Activated CD4-positive, CD25-positive, alpha-beta regulatory T cell treated with anti-CD3 and anti-CD28 coated beads, Interleukin-2, amount 50 U/mL, for 72 hours (primary cell): Measurements from ENCODE around the gene UBAP1.
"Not testable (repeated sequence)": the region's sequence is repeated elsewhere in the genome, so short reads cannot be mapped to it uniquely, and the experiment has no call there.

Experiments used
- DNase-seq: peaks from one replicate; pipeline ENCODE4 v3.0.0; 2021

Gene UBAP1

DNA sequence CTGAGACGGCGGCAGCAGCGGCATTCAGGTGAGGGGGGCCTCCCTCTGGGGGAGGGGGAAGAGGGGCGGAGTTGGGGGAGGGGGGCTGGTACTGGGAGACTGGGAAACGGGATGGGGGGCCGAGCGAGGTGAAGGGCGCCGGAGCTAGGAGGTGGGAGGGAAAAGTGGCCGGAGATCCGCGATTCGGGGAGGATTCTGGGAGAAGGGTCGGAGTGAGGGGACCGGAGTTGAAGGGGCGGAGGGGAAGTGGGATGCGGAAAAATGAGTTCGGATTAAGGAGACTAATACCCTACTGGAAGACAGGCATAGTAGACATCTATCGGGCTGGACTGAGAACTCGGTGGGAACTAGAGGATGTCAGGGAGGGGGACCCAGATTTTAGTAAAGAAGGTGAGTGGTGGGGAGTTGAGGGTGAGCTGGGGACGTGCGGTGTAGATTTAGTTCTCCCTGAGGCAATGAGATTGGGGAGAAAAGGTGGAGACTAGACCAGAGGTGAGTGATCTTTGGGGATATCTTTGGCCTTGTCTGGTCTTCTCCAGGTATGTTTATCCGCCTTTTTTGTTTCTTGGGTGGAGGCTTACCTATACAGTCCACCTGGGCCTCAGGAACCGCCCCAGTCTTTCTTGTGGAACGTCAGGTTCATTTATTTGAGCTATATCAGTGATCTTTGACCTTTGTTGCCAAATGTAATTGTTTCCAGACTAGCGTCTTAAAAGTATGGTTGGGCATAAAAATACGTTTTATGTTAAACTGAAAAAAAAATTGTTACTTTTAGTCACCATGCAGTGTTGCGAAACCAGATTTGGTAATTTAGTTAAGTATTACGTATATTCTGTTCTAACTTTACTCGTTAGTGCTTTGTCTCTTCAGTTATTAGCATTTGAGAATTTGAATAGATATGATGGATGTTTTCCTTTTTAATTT is 632 bp downstream of the UBAP1 start:
- no peak for DNase-seq

DNA sequence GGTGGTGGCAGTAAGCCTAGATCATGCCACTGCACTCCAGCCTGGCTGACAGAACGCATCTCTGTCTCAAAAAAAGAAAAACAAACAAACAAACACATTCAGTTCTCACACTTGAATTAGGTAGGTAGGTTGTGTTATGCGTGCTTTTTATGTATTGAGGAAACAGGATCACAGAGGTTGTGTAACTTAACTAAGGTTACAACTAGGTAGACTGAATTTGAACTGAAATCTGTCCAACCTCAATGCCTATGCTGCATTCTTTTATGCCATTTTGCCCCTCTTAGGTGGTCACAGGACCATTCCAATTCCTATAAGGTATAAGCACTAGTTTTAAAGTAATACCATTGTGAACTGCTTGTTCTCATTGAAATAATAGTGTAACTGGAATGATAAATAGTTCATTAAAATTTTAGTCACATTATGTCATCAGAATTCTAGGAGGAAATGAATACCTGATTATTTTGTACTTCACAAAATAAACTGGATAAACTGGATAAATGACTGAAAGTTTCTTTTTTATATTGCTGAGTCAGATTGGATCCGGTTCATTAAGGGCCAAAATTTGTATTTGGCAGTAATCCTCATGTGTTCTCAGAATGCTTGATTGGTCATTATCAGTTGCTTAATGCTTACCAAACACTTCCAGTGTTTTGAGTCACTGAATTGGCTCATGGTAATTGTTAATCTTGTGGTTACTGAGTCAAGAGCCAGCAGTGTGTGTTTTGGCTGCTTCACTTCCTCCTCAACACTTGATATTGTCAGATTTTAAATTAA is 7.1 kb downstream of the UBAP1 start:
- no peak for DNase-seq

DNA sequence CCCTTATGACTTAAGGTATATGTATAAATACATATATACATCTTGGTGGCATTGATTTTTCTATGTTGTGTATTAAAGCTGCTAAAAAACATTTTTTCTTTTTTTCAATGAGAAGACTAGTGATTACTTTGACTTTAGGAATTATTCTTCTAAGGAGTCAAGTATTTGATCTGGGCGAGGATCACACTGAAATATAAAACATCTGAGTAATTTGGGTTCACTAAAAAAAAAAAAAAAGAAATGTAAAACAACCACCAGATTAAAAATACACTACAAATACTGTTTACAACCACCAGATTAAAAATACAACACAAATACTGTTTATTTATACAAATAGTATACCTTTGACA is 9.0 kb downstream of the UBAP1 start:
- no peak for DNase-seq

DNA sequence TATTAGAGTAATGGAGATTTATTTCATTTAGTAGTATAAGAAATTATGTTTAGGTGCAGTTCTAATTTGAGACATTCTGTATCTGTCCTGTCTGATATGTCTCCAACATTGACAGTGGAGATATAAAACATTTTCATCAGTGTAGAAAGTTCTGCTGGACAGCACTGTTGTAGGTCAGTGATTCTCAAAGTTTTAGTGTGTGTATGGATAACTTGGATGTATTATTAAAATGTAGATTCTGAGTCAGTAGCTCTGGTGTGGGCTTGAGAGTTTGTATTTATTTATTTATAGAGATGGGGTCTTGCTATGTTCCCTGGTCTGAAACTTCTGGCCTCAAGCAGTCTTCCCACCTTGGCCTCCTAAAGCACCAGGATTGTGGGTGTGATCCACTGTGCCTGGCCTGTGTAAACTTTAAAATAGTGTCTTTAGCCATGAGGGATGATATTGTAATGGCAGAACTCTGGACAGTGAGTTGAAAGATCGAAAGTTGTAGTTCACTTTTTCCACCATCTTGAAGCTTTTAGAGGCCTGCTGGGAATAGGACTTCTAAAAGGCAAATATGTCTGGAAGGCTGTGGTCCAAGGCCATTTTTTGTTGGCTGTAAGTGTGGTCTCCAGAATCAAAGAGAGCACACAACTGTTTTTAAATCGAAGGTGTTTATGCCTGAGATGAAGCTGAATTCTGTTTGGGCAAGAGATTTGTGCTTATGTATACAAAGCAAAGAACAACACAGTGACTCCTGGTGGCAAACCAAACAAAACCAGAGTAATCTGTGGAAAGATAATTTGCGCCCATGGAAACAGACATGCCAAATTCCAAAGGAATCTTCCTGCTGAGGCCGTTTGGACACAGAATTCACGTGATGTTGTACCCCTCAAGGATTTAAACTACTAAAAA is 12.4 kb downstream of the UBAP1 start:
- no peak for DNase-seq

DNA sequence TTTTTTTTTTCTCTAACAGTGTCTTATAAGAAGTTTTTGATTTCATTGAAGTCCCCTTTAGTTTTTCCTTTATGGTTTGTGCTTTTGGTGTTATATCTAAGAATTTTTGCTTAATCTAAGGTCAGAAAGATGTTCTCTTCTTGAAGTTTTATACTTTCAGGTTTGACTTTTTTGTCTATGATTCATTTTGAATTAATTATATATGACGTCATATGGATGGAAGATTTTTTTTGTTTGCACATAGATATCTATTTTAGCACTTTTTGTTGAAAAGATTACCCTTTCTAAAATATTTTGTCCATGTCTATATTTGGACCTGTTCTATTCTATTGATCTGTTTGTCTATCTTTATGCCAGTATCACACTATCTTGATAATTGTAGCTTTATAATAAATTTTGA is 16.3 kb downstream of the UBAP1 start:
- no peak for DNase-seq

DNA sequence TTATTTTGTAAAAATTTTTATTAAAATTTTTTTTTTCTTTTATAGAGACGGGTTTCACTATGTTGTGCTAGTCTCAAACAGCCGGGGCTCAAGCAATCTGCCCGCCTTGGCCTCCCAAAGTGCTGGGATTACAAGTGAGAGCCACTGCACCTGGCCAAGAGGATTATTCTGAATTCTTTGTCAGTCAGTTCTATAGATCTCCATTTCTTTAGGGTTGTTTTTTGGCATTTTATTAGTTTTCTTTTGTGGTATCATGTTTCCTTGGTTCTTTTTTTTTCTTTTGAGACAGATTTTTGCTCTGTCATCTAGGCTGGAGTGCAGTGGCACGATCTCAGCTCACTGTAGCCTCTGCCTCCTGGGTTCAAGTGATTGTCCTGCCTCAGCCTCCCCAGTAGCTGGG is 18.4 kb downstream of the UBAP1 start:
- not testable (repeated sequence) for DNase-seq

DNA sequence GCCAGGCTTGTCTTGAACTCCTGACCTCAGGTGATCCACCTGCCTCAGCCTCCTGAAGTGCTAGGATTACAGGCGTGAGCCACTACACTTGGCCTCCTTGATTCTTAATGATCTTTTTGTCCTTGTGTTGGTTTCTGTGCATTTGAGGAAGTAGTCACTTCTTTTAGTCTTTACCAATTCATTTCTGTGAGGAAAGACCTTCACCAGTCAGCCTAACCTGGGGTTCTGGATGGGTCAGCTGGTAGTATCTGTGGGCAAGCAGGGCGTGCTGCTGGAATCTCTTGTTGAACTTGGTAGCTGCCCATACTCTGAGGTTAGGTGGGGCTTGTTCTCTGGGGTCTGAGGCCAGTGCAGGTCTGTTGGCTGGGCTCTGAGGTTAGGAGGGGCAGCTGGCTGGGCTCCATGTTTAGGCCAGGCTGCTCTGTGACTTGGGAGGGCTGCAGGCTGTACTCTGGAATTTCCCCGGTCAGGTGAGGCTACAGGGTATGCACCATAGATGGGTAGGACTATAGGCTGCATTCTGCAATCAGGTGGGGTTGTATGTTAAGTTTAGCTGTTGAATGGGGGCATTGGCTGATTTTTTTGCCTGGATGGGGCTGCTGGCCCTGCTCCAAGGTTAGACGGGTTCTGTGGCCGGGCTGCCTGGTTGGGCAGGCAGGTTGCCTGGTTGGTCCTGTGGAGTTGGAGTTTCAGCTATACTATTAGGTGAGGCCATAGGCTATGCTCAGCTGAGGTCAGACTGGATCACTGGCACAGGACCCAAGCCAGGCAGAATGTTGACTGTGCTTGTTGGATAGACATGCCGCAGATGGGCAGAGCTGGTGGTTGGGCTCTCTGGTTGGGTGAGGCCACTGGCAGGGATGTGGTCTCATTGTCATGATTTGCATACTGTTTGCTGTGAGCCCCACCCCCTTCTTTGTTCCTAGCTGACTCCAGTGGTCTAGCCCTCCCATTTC is 19.2 kb downstream of the UBAP1 start:
- DNase-seq, result no peak

DNA sequence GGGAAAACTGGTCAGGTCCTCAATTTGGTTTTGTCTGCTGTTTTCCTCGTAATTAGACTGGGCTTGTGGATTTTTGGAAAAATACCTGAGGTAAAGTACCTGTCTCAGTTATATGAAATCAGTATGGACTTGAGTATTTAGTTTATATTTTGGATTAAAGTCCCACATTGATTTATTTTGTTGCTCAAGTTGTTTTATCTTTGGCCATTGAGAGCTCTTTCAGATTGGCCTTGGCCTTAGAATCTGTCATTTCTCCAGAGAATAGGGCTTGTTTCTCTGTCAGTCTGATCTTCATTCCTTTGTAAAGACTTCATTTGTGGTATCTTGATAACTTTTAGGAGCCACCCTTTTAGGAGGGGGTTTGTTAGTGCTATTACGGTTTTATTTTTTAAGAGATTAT is 21.2 kb downstream of the UBAP1 start:
- DNase-seq, result no peak

DNA sequence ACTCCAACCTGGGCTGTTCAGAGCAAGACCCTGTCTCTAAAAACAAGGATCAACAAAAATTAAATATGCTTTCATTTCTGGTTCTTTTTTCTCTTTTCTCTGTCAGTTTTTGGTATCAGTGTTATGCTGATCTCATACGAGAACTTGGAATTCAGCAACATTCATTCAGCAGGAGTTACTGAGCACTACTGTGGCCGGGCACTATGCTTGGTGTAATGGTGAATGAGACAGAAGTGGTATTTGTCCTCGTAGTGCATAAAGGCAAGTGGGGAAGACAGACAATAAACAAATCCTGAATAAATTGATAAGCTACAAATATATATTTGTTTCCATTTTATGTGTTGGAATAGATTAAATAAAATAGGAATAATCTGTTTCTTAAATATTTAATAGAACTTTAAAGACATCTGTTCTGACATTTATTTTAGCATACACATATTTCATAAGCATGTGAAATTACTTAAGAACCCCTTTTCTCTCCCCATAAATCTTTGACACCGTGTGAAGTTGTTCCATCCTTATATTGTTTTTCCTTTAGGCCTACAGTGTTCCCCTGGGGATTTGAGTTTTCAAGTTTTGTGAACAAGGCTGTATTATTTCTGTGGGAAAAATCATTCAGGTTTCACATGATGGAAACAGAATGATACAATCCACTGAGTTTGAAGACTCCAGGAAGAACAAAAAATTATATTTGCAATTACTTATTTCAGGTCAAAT is 24.6 kb downstream of the UBAP1 start:
- DNase-seq, result no peak

DNA sequence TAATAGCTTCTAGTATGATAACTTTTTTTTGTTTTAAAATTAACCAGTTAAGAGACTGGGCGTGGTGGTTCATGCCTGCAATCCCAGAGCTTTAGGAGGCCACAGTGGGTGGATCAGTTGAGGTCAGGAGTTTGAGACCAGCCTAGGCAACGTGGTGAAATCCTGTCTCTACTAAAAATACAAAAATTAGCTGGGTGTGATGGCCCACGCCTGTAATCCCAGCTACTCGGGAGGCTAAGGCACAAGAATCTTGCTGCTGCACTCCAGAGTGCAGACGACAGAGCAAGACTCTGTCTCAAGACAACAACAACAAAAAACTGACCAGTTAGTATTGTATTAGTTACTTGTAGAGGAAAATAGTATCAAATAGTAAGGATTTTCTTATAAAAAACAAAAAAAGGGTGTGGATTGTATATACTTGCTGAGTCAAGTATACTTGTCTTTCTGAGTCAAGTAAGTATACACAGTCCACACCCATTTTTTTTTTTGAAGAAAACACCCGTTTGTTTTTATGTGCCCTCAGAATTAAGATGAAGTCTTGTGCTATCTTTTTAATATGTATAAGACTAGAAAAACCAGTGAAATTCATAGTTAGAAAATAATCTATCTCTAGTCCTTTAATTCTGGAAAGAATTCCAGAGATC is 25.3 kb downstream of the UBAP1 start:
- no peak for DNase-seq

DNA sequence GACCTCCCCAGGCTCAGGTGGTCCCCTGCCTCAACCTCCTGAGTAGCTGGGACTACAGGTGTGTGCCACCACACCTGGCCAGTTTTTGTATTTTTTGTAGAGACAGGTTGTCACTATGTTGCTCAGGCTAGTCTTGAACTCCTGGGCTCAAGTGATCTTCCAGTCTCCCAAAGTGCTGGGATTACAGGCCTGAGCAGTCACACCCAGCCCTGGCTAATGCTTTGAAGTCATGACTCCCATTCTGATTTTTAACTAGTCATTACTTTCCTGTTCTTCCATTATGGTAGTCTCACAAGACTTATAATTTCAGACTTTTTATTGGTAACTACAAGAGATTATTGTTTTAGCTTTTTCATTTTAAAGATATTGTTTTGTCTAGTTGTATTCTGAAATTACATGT is 26.3 kb downstream of the UBAP1 start:
- no peak for DNase-seq

DNA sequence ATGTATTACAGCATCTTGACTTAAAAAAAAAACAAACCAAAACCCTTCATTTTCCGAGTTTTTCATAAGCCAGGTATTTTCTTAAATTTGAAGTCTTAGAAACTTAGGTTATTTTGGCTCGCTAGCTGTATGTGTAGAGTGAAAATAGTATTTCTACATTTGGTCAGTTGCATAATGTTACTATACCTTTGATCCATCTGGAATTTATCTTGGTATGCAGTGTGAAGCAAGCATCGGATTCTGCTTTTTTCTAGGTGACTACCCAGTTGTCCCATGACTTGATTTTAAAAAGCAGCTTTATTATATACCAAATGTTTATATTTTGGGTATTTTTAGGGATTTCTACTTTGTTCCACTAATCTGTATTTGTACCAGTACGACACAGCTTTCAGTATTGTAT is 27.7 kb downstream of the UBAP1 start:
- DNase-seq, result no peak

DNA sequence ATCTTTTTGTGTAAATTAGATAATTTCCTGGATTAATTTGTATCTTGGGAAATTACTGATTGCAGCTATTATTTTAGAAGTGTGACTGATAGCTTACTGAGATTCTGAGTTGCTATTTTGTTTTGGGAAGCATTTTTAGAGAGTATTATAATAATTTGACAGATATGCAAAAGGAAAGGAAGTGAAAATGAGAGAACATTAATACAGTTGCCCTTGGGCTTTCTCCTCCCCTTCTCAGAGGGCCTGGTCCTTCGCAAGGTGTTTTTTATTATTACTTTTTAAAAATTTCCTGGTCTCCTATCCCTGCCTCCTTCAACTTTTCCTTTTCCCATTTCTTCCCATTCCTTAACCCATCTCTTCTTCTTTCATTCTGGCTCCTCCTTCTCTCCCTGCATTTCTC is 32.6 kb downstream of the UBAP1 start:
- no peak for DNase-seq

DNA sequence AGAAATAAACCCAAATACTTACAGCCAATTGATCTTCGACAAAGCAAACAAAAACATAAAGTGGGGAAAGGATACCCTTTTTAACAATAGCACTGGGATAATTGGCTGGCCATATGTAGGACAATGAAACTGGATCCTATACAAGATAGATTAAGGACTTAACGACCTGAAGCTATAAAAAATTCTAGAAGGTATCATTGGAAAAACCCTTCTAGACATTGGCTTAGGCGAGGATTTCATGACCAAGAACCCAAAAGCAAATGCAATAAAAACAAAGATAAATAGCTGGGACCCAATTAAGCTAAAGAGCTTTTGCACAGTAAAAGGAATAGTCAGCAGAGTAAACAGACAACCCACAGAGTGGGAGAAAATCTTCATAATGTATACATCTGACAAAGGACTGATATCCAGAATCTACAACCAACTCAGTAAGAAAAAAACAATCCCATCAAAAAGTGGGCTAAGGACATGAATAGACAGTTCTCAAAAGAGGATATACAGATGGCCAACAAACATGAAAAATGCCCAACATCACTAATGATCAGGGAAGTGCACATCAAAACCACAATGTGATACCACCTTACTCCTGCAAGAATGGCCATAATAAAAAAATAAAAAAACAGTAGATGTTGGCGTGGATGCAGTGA is 35.6 kb downstream of the UBAP1 start:
- DNase-seq, result not testable (repeated sequence)

DNA sequence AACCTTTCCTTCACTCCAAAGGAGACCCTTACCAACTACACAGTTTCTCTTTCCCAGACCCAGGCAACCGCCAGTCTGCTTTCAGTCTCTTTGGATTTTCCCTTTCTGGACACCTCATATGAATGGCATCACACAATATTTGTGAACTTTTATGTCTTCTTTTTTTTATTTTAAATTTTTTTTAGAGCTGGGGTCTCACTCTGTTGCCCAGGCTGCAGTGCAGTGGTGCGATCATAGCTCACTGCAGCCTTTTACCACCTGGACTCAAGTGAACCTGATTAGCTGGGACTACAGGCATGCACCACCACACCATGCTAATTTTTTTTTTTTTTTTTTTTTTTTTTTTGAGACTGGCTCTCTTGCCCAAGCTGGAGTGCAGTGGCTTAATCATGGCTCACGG is 37.5 kb downstream of the UBAP1 start:
- DNase-seq, result no peak

DNA sequence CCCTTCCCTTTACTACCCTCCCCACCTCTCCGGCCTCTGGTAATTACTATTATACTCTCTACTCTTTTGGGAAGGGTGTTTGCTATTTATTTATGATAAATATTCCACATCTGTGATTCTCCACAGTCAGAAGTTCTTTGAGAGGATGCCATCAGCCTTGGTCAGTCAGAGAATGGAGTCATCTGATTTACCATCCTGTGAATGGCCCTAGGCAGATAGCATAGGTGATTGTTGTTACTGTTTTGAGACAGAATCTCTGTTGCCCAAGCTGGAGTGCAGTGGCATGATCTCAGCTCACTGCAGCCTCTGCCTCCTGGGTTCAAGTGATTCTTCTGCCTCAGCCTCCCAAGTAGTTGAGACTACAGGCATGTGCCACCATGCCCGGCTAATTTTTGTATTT is 38.2 kb downstream of the UBAP1 start:
- not testable (repeated sequence) for DNase-seq

DNA sequence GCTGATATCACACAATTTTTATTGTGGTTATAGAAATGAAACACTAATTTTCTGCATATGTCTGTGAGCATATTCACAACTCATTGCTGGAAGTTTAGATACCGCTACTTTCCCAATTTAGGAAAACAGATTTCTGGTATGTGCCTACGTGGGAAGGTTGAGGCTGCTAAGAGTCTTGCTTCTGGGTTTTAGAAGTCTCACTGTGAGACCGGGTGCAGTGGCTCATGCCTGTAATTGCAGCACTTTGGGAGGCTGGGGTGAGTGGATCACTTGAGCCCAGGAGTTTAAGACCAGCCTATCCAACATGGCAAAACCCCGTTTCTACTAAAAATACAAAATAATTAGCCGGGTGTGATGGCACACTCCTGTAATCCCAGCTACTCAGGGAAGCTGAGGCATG is 39.6 kb downstream of the UBAP1 start:
- no peak for DNase-seq

DNA sequence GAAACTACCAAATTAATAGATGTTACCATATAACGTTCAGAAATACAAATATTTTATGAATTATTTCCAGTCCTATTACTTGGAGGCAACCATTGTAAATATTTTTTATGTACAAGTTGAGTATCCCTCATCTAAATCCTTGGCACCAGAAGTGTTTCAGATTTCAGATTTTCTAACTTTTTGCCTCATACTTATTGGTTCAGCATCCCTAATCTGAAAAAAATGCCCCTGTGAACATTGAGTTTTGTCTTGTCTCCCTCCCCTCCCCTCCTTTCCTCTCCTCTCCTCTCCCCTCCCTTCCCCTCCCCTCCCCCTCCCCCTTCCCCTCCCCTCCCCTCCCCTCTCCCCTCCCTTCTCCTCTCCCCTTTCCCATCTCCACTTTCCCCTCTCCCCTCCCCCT is 40.6 kb downstream of the UBAP1 start:
- no peak for DNase-seq

DNA sequence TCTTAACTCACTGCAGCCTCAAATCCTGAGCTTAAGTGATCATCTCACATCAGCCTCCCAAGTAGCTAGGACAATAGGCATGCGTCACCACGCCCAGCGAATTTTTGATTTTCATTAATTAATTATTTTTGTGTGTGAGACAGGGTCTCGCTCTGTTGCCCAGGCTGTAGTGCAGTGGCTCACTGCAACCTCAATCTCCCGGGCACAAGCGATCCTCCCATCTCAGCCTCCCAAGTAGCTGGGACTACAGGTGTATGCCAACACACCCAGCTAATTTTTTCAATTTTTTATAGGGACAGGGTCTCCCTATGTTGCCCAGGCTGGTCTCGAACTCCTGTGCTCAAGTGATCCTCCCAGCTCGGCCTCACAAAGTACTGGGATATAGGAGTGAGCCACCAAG is 41.4 kb downstream of the UBAP1 start:
- no peak for DNase-seq

DNA sequence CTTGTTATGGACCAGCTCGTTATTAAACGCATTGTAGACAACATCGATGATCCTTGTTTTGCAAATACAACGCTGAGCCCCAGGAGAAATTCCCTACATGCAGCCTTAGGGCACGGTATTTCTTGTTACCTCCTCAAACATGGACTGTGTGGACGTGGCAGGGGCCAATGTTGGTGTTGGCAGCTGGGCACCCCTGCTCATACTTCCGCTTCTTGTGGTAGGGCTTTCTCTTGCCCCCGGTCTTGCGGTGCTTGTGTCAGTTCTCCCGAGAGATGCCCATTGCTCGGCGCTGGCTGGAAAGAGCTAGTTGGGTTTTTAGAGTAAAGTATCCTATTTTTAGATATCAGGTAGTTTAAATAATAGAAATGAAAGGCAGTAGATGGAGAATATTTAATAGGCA is 45.5 kb downstream of the UBAP1 start:
- no peak for DNase-seq
